GM23248 (cell line): ENCODE data around the gene RBMXL3.

Experiments
- EZH2 ChIP-seq: fragments of 200-600 bp; sonication (generic); IDR thresholded peaks from 2 replicates; pipeline ENCODE4 v1.6.1; 2018; ENCODE audit warnings: antibody characterized with exemption, mild to moderate bottlenecking; ENCODE audit not compliant: insufficient read depth, poor library complexity, severe bottlenecking
- EZH2phosphoT487 ChIP-seq: fragments of 200-600 bp; sonication (generic); IDR thresholded peaks from 2 replicates; pipeline ENCODE4 v1.6.1; 2018; ENCODE audit warnings: antibody characterized with exemption, moderate library complexity, mild to moderate bottlenecking, low read depth; ENCODE audit not compliant: insufficient read depth

DNA sequence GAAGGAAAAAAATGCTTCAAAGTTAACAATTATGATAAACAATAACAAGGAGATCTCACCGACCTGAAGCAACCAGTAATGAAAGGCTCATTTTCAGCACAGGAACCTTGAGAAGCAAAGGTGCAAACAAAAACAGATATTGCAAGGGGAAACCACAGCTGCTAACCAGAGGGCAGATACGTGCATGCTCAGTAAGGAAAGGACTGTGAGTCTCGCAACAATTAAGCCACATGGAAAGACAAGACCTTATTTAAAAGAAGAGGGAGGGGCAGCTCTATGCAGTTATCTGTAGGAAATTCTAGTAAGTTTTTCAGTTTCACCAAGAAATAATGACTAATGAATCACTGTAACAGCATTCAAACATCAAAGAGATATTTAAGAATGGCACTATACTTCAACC lies 25.4 kb downstream of the RBMXL3 start:
- no peak for TF ChIP-seq EZH2
- TF ChIP-seq EZH2phosphoT487, result no peak
